ENCODE measurements around the gene CC2D2B.
"Not testable (repeated sequence)": the region's sequence is repeated elsewhere in the genome, so short reads cannot be mapped to it uniquely, and the experiment has no call there.

CC2D2B gene
- total RNA-seq, result 0 to 0.54 (median 0.12) reads per million in 4 experiments

- peak; percentile 6 for DNase-seq
Observed at GRCh38 chr10:95907456-95908253, at the start of gene CC2D2B. TSS of gene CC2D2B (plus strand) at chr10:95907975. CDS start at chr10:95911324, 3,349 bp downstream.

DNA sequence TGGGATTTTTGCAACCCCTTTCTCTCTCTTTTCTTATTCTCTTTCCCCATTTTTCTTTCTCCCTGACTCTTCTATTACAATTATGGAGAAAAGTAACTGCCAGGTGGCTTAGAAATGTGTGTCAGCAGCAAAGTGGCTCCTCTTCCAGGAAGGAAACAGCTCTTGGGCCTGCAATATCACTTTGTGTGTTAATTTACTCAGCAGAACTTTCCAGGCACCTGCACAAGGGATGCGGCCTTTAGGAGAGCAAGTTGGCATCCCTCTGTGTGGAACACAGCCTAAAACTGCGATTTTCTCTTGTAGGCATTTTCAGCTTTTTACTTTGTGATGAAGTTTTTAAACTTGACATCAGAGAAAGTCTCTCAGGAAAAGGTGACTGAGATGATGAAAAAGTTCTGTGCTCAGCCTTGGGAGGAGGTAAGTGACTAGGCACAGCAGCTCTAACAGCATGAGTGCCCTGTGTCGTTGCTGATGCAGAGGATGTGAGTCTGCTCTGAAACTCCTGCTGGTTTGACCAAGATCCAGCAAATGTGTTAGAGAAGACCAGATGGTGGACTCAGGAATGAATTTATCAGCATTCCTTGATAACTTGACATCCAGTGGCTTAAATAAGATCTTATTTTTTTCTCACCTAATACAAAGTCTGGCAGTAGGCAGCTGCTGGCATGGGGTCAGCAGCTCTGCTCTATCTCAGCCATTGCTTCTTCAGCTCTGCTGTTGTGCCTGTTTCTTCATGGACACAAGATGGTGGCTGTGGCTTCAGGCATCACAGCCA lies 47.4 kb upstream of the CC2D2B start:
- no peak for DNase-seq

DNA sequence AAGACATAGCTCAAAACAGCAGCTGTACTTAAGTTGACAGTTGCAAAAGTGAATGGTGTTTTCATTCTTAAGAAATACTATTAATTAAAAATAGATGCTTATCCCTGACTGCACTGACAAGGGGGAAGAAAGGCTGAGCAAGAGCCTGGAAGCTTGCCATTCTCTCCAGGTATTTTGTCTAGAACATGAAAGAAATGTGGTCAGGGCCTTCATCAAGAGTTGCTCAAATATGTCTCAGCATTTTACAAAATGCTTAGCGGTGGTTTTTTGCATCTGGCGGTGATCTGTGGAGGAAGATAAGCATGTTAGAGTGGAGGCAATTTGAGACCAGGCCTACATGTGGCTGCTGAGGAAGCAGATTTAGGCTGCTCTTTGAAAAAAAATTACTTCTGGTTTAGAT lies 46.4 kb upstream of the CC2D2B start:
- no peak for DNase-seq

DNA sequence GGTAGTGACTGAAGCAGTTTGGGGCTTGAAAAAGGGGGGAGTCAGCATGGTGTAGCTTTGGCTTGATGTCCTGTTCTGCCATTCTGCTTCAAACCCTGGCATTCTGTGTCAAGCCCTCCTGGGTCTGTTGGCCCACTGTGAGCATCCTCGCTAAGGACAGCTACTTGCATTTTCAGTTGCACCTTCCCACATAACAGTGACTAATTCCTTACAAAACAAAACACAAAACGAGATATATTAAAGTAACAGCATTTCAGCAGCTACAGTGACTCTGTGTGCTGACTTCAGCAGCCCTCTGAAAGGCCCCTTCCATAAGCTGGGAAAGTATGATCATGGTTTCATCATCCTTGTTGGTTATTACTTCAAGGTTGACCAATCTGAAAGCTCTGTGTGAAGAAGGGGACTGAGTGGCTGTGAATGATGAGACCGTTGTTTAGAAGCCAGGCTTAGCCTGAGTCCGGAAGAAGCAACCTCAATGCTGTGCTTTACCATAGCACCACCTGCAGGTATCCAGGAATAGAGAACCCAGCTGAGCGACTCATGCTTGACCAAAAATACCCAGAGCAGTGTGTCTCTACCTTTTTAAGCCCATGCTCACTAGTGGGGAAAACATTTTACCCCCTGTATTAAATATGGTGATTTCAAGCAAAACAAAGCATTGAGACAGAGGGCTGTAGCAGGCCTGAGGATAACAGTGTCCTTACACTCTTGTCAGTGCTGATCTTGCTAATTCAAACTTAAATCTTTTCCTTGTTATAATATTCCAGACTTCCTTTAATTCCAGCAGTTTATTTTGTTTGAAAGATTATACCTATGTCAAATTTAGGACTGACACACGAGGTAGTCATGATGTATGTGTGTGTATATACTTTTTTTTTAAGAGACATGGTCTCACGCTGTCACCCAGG lies 42.6 kb upstream of the CC2D2B start:
- DNase-seq, result no peak

- no peak for DNase-seq
Observed at GRCh38 chr10:95865814-95866466, 41.8 kb upstream of the CC2D2B start.

GRCh38 chr10:95866467-95866842 lies 41.3 kb upstream of the CC2D2B start:
- no peak for DNase-seq

- DNase-seq, result no peak
Observed at GRCh38 chr10:95867866-95868265, 39.9 kb upstream of the CC2D2B start.

- no peak for DNase-seq
Observed at GRCh38 chr10:95872158-95872711, 35.5 kb upstream of the CC2D2B start.

GRCh38 chr10:95873139-95873538 lies 34.6 kb upstream of the CC2D2B start:
- no peak for DNase-seq

DNA sequence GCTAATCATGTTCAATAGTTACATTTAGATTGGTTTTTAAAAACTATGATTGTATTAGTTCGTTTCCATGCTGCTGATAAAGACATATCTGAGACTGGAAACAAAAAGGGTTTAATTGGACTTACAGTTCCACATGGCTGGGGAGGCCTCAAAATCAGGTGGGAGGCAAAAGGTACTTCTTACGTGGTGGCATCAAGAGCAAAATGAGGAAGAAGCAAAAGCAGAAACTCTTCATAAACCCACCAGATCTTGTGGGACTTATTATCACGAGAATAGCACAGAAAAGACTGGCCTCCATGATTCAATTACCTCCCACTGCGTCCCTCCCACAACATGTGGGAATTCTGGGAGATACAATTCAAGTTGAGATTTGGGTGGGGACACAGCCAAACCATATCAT lies 34.1 kb upstream of the CC2D2B start:
- no peak for DNase-seq

- DNase-seq, result not testable (repeated sequence)
Observed at GRCh38 chr10:95874783-95875182, 33.0 kb upstream of the CC2D2B start.

- no peak for DNase-seq
Observed at GRCh38 chr10:95876756-95877155, 31.0 kb upstream of the CC2D2B start.

DNA sequence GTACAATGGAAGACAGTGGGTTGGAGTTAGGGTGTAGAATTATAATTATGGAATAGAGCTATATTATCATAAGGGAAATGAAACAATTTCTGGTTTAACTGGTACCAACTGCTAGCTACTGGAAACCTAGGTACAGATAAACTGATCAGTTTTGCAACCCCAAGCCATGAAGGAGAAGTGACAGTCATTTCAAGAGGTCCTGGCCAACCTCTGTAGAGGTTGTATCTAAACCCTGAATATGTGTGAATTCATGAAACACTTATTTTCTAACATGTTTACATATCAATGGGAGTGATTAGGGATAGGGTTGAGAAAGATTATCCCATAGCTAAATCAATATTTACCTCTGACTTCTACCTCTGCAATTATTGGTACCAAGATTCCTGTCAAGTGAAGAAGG lies 29.9 kb upstream of the CC2D2B start:
- no peak for DNase-seq

DNA sequence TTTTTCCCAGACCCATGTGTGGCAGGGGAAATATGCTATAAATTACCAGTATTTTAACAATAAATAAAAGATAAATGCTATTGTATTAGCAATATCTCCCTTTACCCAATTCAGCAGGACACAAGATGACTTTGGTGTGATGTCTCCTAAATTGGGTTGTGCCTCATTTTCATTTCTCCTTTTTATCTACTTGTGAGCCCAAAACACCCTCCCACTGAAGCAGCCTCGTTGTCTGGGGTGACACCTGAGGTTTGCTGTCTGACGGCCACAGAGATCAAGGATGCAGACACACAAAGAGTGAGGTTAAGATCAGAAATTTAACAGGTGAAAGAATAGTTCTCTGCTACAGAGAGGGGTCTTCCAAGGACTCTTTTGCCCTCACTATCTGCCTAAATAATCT lies 27.1 kb upstream of the CC2D2B start:
- no peak for DNase-seq

- no peak for DNase-seq
Observed at GRCh38 chr10:95881316-95881715, 26.5 kb upstream of the CC2D2B start.

DNA sequence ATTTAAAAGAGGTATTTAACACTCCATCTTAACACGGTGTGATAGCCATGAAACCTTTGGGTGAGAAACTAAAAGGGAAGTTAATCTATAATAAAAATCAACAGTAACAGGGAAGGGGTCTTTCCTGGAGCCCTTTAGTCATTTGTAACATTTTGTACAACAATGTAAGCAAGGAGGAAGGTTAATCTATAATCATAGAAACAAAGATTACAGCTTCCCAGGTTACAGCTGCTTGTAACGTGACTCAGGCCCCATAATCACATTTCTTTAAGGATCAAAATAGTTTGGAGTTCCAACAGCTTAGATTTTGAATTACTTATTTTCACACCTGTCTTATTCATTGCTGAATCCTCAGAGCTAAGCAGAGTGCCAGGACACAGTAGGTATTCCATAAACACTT lies 17.9 kb upstream of the CC2D2B start:
- DNase-seq, result no peak

DNA sequence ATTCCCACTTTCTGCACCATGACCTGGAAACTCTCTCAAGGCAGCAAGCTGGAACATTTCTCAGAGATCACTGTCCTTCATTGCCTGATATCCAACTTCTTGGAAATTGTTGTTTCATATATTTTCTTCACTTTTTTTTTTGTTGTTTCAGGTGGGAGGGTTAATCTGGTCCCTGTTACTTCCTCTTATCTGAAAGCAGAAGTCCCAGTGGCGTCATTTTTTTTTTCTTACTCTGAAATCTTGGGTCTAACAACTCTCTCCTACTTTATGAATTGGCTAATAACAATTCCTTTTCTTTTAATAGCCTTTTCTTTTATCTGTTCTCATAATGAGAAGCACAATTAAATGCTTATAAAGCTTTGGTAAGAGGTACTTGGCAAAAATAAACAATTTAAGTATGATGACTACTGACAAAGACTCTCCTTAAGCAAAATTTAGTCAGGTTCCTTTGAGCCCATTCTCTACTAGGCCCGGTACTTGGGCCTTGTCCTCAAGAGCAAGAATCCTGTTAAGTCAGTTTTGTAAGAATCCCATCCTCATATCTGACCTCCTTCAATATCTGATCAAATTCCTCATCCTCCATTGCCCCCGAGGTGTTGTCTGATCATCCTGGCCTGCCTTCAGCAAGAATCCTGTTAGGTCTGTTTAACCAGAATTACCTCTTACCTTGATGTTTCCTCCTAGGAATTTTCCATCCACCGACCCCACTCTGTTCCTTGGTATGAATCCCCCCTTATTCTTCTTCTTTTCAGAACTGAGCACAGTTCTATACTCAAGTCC lies 11.5 kb upstream of the CC2D2B start:
- DNase-seq, result no peak

- DNase-seq, result not testable (repeated sequence)
Observed at GRCh38 chr10:95905897-95906580, 1.7 kb upstream of the CC2D2B start.

- DNase-seq, result no peak
Observed at GRCh38 chr10:95906677-95907455, 909 bp upstream of the CC2D2B start.

DNA sequence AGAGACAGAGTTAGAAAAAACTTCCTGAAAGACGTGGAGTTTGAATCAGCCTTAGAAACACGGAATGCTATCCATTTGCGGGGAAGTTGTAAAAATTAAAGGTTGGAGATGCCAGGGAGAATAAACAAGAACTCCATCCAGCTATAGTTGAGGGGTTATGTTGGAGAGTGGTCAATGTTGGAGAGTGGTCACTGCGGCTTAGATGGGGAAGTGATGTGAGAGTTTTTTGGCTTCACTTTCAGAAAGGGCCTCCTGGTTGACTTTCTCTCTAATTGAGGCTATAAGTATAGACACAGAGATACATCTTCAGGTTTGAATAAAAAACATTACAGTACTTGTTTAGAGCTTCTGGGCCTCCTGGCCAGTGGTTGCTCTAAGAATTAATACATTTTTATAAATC lies 675 bp downstream of the CC2D2B start:
- DNase-seq, result no peak
